ENCODE results near the gene MRPL33.

Gene MRPL33

DNA sequence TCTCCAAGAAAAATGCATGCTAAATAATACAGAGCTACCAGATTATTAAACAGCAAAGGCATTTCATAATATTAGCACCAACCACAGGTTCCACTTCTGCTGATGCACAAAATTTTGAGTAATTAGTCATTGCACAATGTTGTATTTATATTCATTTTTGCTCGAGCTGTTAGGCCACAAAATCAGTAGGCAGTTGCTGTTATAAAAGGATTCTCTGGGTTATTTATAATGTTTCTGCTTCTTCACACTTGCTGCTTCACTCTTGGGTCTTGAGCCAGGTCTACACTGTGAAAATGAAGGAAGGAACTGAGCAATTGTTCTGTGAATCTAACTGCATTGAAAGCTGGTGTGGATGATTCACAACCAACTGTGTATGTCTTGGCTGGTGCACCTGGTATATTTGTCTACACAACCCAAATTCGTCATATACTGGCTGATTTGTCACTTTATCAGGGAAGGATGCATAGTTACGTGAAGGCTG is 38.3 kb downstream of the MRPL33 start:
- DNase-seq (ENCODE audit: low spot score): no peak

- DNase-seq (ENCODE audit: low spot score): no peak
These were observed 38.9 kb downstream of the MRPL33 start for GRCh38 chr2:27810455-27810854.

DNA sequence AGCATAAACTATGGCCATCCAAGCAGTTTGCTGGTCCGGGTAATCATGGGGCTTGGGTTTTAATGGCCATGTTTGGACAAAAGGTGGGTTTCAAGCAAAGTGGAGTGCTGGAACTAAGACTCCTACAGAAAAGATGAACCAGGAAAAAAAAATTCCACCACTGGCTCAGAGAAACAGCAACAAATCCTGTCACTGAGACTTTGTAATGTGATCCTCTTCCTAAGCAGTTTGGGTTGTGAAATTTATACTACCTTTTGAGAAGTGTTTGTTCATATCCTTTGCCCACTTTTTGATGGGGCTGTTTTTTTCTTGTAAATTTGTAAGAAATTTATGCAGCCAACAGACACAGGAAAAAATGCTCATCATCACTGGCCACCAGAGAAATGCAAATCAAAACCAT is 40.2 kb downstream of the MRPL33 start:
- no peak for DNase-seq (ENCODE audit: low spot score)

DNA sequence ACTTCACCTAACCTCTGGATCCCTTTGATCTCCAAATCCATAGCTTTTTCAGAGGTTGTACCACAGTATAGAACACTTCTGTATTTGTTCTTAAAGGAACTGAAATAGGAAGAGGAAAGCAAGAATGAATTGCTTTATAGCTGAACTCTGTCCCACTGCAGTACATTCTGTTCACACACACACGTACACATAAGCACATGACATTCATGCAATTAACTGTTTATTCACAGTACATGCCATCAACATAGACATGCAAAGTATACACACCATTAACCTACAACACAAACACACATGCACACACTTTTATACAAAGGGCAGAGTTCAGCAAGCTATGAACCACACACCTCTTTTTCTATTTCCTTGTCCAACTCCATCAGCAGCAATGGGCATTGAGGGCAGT is 43.2 kb downstream of the MRPL33 start:
- DNase-seq (ENCODE audit: low spot score): no peak

DNA sequence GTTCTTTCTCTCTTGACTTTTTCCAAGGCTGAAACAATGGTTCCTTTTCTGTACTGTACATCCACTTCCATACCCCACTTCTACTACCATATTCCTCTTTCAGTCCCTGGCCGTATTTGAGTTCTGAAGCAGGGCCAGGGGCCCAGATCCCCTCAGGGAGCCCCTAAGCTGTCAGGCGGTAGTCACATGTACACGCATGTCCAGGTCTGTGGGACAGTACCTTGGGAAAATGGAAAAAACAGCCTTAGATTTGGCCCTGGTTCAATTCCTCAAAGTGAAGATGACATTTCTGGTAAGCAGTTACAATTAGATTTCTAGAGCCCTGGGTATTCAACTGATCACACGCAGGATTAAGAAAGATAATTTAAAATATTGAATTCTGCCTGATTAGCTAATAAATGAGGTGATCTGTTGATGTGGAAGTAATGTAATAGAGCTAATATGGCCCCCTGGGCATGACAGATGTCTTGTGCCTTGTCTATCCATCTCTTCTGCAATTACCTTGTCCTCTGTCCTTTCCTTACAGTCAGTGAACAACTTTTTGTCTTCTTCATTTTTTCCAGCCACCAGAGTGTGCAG is 44.4 kb downstream of the MRPL33 start:
- DNase-seq (ENCODE audit: low spot score): no peak

DNA sequence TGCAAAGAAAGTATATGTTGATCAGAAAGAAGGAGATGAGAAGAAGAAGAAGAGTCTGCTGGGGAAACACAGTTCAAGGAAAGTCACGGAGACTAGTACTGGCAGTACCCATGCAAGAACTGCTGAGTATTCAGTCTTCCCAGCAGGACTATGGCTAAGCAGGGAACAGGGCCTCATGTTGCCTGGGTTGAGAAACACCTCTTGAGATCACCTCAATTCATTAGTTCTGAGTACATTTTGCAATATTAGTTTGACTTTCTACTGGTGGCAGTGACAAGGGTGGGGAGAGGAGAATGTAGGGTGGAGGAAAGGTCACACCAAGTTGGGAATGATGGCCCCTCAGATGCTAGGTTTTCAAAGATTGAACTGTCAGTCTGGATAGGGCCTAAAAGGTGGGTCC is 50.5 kb downstream of the MRPL33 start:
- no peak for DNase-seq (ENCODE audit: low spot score)

- no peak for DNase-seq (ENCODE audit: low spot score)
These were observed 51.6 kb downstream of the MRPL33 start for GRCh38 chr2:27823135-27823534.

- DNase-seq (ENCODE audit: low spot score): no peak
These were observed 52.0 kb downstream of the MRPL33 start for GRCh38 chr2:27823569-27823968.

- no peak for DNase-seq (ENCODE audit: low spot score)
These were observed 52.9 kb downstream of the MRPL33 start for GRCh38 chr2:27824401-27824800.

DNA sequence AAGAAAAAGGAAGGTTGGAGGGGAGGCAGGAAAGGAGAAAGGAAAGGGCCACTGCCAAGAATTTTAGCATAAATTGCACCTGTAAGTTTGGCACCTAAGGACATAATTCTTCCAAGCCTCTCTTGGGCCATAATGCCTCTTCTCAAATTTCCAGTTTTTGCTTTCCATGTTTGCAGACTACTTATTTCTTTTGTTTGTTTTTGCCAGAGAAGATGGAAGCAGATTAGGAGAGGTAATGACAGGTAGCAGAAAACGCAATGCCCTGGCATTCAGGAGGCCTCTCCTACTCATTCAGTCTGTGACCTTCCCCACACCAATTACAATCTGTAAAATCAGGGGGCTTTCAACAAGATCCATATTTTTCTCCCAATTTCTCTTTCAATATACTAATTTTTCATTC is 56.8 kb downstream of the MRPL33 start:
- DNase-seq (ENCODE audit: low spot score): no peak

Data from SW480 (cell line).